DOHH2 (cell line): ENCODE measurements around the gene TTC23L.

ENCODE experiments used
- EZH2phosphoT487 ChIP-seq: fragments of 200-600 bp; sonication (generic); IDR thresholded peaks from 2 replicates; pipeline ENCODE4 v1.6.1; 2017; ENCODE audit warnings: borderline replicate concordance, mild to moderate bottlenecking, antibody characterized with exemption, low read length, moderate library complexity, mixed read lengths
- TF ChIP-seq, protein P1 (sequence below): fragments of 200-600 bp; sonication (generic); IDR thresholded peaks from one replicate; pipeline ENCODE4 v1.5.1; 2014; ENCODE audit warnings: antibody characterized with exemption, mild to moderate bottlenecking, low read depth, low read length; ENCODE audit not compliant: poor library complexity, severe bottlenecking

- TF ChIP-seq, protein P1, sequence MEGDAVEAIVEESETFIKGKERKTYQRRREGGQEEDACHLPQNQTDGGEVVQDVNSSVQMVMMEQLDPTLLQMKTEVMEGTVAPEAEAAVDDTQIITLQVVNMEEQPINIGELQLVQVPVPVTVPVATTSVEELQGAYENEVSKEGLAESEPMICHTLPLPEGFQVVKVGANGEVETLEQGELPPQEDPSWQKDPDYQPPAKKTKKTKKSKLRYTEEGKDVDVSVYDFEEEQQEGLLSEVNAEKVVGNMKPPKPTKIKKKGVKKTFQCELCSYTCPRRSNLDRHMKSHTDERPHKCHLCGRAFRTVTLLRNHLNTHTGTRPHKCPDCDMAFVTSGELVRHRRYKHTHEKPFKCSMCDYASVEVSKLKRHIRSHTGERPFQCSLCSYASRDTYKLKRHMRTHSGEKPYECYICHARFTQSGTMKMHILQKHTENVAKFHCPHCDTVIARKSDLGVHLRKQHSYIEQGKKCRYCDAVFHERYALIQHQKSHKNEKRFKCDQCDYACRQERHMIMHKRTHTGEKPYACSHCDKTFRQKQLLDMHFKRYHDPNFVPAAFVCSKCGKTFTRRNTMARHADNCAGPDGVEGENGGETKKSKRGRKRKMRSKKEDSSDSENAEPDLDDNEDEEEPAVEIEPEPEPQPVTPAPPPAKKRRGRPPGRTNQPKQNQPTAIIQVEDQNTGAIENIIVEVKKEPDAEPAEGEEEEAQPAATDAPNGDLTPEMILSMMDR: no peak
- TF ChIP-seq EZH2phosphoT487: no peak
Measured at GRCh38 chr5:34832568-34832967, 6.4 kb upstream of the TTC23L start.
